C1 segment of cervical spinal cord (tissue), 14 donors: ENCODE data around the gene GJB3.
"Not testable (repeated sequence)": the region's sequence is repeated elsewhere in the genome, so short reads cannot be mapped to it uniquely, and the experiment has no call there.

ENCODE experiments used
- DNase-seq, 14 donors: peaks; one replicate each; lab custom pipeline; 2025; lab: John Stamatoyannopoulos, UW

GJB3 gene

DNA sequence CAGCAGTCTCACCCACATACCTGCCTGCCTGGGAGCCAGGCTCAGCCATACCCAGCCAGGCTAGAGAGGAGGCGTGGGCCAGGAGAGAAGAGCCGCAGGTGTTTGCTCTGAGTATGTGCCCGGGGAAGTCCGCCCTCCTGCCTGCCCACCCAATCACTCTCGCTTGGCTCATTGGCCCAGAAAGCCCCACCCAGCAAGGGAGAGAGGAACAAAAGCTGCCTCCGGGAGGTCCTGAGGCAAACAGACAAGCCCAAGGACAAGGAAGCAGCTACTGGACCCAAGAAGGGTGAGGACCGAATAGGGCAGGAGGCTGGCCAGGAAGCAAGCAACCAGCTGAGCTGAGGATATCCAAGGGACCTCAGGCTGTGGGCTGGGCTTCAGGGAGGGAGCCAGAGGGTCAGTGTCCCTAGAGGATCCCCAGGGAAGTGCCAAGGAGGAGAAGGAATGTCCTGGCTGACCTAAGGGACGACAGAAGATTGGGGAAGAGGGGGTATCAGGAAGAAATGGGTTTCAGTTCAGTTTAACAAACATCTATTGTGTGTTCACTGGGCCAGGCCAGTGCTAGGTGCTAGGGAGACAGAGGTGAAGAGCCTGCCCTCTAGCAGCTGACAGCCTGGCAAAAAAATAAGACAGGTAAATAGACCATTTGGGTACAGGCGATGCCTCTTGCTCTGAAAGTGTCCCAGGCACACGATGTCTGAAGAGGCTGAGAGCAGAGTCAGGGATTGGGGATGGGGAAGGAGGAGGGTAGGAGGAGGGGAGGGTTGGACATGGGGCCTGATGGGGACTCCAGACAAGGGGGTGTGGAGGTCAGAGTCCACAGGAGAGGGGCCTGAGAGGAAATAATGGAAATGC is 21.3 kb upstream of the GJB3 start, which contains the start of gene GJB4:
GJB4 (plus strand) TSS at position 238 of the 855 bp plus-strand sequence. CDS start 1,515 bp downstream, outside the sequence.
- no peak for DNase-seq

- DNase-seq, result no peak
Measured at GRCh38 chr1:34761176-34761761, 19.7 kb upstream of the GJB3 start.

- no peak for DNase-seq
Measured at GRCh38 chr1:34761776-34762307, 19.2 kb upstream of the GJB3 start.

DNA sequence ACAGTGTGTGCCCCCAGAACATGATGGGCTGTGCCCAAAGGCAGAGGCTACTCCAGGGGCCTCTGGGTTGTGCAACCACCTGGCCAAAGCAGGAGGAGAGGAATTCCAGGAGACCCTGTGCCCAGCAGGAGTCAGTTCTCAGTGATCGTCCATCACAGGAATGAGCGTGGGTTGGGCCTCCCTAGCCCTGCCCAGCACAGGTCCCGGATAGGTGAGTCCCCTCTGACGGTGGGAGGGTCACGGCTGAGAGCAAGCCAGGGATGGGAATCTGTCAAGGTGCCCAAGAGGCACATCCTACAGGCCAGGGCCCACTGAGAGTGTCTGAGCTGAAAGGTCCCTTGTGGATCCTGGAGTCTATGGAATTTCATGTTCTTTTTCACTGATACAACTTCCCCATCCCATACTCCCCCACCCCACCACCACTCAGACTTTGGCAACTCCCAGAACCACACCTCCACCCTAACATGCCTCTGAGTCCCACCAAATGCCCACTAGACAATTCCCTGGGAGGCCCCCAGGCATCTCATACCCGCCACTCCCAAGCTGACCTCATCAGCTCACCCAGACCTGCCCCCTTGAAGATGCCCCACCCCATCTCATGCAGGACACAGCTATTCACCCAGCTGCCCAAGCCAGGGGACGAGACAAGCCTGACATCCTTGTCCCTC is 18.4 kb upstream of the GJB3 start:
- DNase-seq, result no peak

DNA sequence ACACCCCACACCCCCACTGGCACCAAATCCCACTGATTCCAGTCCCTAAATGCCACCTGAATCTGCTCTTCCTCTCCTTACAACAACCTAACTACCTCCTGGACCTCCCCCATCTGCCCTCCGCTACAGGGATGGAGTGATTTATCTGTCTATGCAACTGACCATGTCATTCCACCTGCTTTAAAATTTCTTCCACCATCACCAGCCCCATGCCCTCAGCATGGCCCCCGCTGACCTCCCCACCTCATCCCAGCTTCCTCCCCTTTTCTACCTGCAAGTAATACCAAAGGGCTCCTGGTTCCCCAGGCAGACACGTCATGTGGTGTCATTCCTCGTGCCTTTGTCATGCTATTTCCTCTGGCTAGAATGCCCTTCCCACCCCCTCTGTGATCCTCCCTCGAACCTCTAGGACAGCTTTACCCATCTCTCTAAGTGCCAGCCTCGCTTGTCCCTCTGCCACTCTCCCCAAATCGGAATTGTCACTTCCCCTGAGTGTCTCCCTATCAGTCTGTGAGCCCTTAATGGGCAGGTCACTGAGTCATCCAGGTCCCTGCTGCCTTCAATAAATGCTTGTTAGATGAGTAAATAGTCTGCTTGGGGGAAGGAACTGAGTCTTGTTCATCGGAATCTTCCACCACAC is 17.8 kb upstream of the GJB3 start:
- DNase-seq, result no peak

DNA sequence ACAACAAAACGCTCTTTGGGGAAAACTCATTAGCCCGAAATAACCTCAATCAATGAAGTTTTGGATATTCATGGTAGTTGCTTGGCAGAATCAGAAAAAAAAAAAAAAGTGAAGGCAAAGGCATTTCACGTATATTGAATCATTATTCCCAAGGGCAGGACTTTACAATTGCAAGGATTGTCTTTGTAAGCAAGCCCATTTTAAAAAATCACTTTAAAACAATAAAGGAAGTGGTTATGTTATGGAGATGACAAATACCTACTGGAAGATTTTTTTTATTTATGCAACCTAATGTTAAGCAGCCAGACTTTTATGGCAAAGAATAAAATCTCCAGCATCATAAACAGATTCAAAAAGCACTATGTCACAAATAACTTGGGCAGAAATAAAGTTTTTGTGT is 12.2 kb upstream of the GJB3 start:
- no peak for DNase-seq

GRCh38 chr1:34770891-34771504 is 10.0 kb upstream of the GJB3 start:
- no peak for DNase-seq

DNA sequence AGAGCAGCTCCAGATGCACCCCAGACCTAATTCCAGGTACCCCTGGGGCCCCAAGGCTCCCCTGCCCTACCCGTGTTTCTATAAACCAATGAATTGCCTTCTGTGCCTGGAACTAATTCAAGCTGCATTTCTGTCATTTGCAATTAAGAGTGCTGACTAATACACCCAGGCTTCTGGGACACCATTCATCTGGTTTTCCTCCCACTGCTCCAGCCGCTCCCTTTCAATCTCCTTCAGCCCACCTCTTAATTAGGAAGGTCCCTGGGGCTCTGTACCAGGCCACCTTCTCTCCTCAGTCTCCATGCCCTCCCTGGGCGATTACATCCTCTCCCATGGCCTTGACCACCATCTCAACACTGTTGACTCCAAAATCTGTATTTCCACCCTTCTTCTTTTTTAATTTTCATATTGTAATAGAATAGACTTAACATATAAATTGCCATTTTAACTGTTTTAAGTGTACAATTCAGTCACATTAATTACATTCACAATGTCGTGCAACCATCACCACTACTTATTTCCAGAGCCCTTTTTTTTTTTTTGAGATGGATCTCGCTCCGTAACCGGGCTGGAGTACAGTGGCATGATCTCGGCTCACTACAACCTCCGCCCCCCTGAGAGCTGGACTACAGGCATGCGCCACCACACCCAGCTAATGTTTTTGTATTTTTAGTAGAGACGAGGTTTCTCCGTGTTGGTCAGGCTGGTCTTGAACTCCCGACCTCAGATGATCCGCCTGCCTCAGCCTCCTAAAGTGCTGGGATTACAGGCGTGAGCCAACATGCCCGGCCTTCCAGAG is 9.2 kb upstream of the GJB3 start:
- no peak for DNase-seq

GRCh38 chr1:34773114-34773513 is 7.9 kb upstream of the GJB3 start:
- DNase-seq, result not testable (repeated sequence)

DNA sequence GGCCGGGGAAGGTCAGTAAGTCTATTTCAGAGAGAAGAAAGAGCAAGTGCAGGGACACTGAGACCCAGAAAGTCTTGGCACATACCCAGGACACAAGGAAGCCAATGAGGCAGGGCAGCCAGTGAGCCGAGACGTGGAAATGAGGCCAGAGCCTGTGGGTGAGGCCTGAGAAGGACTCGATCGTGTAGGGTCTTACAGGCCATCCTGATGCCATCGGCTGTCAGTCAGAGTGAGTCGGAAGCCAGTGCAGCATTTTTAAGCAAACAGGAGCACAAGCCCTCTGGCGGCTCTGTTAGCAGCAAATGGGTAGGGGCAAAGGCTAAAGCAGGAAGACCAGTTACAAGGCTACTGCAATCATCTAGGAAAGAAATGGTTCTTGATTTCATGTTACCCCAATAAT is 6.1 kb upstream of the GJB3 start:
- DNase-seq, result peak in 1 of 14 donors; percentile 4

DNA sequence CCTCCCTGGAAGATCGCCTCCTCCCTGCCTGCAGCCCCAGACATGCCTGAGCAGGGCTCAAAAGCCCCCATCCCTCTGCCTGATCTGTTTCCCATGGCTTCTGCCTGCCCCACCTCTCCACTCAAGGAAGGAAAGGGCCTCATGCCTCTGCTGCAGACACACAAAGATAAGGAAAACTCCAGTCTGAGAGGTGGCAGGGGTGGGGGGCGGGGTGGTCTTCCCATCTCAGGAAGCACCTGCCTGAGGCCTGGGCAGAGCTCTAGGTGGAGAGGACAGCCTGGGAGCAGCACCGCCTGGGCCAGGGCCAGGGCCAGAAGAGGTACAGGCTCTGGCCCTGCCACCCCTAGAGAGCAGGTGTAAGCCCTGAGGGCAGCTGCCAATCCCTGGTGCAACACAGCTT is 4.1 kb upstream of the GJB3 start:
- no peak for DNase-seq

DNA sequence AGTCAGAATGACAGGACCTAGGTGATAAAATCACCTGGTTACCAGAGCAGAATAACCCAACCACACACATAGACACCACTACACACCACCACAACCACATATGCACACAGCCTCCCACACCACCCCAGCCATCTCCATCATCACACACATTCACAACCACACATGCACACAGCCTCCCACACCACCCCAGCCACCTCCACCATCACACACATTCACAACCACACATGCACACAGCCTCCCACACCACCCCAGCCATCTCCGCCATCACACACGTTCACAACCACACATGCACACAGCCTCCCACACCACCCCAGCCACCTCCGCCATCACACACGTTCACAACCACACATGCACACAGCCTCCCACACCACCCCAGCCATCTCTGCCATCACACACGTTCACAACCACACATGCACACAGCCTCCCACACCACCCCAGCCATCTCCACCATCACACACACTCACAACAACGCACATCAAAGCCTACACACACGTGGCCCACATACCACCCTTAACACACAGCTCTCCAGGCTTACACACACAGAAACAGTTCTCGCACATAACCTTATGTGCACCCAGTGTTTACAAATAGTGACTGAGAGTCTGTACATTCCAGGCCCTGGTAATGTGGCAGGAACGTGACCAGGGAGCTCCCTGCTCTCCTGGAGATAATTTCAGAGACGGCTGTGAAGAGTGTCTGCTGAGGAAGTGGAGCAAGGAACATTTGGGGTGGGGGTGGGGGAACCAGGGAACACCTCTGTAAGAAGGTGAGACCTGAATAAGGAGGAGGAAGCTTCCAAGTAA is 3.3 kb upstream of the GJB3 start:
- DNase-seq, result no peak

DNA sequence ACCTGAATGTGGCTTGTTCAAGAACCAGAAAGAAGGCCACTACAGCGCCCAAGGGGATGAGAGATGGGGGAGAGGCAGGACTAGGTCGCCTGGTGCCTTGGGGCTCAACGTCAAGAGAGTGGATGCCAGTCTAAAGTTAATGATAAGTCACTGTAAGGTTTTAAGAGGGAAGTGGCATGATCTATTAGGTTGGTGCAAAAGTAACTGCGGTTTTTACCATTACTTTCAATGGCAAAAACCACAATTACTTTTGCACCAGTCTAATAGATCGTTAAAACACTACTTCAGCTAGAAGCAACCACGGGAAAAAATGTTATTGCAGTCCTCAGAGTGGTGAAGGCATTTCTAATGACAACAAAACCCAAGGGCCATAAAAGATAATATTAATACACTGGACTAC is 2.6 kb upstream of the GJB3 start:
- DNase-seq, result no peak

DNA sequence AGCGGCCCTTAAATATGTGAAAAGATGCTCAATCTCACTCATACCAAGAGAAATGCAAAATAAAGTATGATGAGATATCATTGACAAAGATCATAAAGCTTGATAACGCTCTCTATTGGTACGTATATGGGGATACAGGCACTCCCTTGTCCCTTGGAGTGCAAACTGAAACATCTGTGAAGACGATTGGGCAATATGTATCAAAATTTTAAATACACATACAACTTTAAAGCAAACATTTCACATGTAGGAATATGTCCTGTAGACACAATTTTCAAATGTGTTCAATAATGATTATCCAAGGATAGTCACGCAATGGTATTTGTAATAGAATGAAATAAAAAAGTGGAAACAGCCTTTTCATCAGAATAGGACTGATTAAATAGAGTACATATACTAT is 2.0 kb upstream of the GJB3 start:
- no peak for DNase-seq

DNA sequence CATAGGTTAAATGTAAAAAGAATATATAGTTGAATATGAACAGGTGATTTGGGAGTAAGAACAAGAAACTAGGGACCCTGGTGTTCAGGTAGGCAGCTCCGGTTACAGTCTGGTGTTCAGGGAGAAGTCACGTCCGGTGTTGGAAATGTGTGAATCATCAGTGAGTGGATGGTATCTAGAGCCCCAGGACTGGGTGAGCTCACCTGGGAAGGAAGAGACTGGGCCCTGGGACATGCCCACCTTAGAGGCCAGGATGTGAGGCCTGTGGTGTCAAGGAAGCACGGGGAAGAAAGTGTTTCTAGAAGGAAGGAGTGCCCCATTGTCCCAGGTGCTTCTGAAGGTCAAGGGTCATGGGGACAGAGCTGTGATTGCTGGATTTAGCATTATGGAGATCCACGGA is 1.5 kb upstream of the GJB3 start:
- no peak for DNase-seq

GRCh38 chr1:34779962-34780361 is 1.1 kb upstream of the GJB3 start:
- DNase-seq, result no peak

- DNase-seq, result no peak
Measured at GRCh38 chr1:34780528-34780927, 486 bp upstream of the GJB3 start.

DNA sequence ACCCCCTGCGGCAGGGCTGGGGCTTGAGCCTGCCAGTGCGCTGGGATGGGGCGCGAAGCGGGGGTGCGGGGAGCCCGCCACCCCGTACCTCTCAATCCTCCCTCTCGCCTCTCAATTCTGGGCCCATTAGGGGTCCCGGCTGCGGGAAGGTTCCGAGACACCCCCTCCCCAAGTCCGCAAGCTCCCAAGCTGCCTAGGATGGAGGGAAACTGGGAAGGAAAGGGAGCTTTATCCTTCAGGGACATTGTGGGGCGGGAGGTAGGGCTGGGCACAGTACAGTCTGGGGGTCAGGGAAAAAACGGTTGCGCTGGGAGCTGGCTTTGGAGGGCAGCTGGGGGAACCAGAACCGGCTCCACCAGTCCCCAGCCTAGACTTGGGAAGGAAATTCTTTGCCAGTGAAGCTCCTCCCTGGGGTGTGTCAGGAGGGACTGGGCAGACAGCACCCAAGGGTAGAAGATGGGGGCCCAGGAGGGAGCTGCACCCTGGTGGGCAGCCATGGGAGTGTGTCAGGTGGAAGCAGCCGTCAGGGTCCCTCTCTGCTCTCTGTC is 904 bp downstream of the GJB3 start:
- DNase-seq, result no peak

DNA sequence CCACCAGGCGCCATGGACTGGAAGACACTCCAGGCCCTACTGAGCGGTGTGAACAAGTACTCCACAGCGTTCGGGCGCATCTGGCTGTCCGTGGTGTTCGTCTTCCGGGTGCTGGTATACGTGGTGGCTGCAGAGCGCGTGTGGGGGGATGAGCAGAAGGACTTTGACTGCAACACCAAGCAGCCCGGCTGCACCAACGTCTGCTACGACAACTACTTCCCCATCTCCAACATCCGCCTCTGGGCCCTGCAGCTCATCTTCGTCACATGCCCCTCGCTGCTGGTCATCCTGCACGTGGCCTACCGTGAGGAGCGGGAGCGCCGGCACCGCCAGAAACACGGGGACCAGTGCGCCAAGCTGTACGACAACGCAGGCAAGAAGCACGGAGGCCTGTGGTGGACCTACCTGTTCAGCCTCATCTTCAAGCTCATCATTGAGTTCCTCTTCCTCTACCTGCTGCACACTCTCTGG is 3.8 kb downstream of the GJB3 start:
- DNase-seq, result no peak
